SK-N-MC (cell line): ENCODE measurements around the gene PSG6.
"Not testable (repeated sequence)": the region's sequence is repeated elsewhere in the genome, so short reads cannot be mapped to it uniquely, and the experiment has no call there.

Experiments
- EZH2 ChIP-seq: fragments of 200-600 bp; sonication (generic); IDR thresholded peaks from one replicate; pipeline ENCODE4 v1.6.1; 2017; ENCODE audit warnings: antibody characterized with exemption
- FOXP2 ChIP-seq: optimal IDR thresholded peaks from 2 replicates; pipeline ENCODE3; 2011; ENCODE audit warnings: mild to moderate bottlenecking, moderate library complexity; ENCODE audit not compliant: insufficient read depth; ENCODE audit errors: extremely low read length, control extremely low read depth
- POLR2AphosphoS5 ChIP-seq: IDR thresholded peaks from 2 replicates; pipeline ENCODE4 v1.6.1; 2012; ENCODE audit warnings: mild to moderate bottlenecking, low read depth, low read length, borderline replicate concordance

GRCh38 chr19:42853231-42853630 is 64.5 kb downstream of the PSG6 start:
- TF ChIP-seq EZH2, POLR2AphosphoS5, FOXP2: not testable (repeated sequence)
